DMS153 treated with DMSO at 0.1 percent for 48 hours (cell line): ENCODE measurements around the gene DNAJC2.
"Not testable (repeated sequence)": the region's sequence is repeated elsewhere in the genome, so short reads cannot be mapped to it uniquely, and the experiment has no call there.

Experiments
- DNase-seq: peaks from one replicate; lab custom pipeline; 2025; ENCODE audit not compliant: unreplicated experiment; lab: John Stamatoyannopoulos, UW

DNAJC2 gene

GRCh38 chr7:103278195-103278594, 66.4 kb downstream of the DNAJC2 start:
- DNase-seq, result not testable (repeated sequence)

- DNase-seq, result not testable (repeated sequence)
Observed at GRCh38 chr7:103274867-103275266, 69.7 kb downstream of the DNAJC2 start.

- not testable (repeated sequence) for DNase-seq
Observed at GRCh38 chr7:103273374-103273773, 71.2 kb downstream of the DNAJC2 start.

GRCh38 chr7:103266229-103266628, 78.3 kb downstream of the DNAJC2 start:
- not testable (repeated sequence) for DNase-seq

GRCh38 chr7:103264054-103264453, 80.5 kb downstream of the DNAJC2 start:
- DNase-seq, result not testable (repeated sequence)
